Measurements from ENCODE around the gene INF2. TPM values are rescaled to one million over a fixed set of nuclear protein-coding genes. Genes with fewer than 3 reads are reported as not detected.

INF2 gene
- 19.0 TPM for polyA plus RNA-seq (2013, experiment 1 of 2)
- polyA plus RNA-seq (2013, experiment 2 of 2) = 19.6 TPM

DNA sequence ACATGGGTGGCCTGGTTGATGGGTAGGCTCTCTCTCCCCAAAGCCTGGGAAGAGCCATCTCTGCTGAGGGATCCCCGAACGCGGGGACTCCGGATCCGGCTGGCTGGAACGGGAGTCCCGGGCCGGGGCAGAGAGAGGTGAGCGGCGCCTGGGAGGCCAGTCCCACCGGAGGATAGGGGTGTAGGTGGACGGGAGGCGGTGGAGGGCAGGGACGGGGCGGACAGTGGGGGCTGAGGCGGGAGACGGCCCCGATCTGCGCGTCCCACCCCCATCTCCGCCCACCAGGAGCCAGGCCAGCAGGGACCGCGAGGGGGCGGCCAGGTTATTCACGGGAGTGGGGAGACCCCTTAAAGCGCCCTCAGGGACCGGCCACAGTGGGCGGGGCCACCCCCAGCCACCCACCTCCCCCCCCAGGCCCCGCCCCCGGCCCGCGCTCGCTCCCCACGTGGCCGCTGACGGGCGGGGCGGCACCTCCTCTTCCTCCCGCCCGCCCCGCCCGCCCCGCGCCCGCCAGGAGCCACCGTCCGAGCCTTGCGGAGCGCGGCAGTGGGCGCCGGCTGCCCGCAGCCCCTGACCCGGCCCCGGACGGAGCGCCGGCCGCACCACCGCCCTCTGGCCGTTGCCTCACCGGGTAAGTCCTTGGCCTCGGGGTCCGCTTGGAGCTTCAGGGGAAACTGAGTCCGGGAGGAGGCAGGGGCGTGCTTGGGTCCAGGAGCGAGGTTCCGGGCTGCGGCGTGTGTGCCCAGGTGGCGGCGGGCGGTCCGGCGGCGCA lies at the start of gene INF2:
INF2 (plus strand) TSS at position 510 of the 772 bp plus-strand sequence. CDS start 11,748 bp downstream, outside the sequence.
- H3K4me2 ChIP-seq (ENCODE audit: insufficient read depth, low read length, poor library complexity, severe bottlenecking) = peak within 1 kb of the TSS; percentile 91
- H2BK5ac ChIP-seq (ENCODE audit: low read length) = peak within 1 kb of the TSS; percentile 95
- H3K23ac ChIP-seq (ENCODE audit: low read depth, low read length, poor library complexity) = peak within 1 kb of the TSS; percentile 93
- H2BK120ac ChIP-seq (ENCODE audit: low read depth, low read length) = peak within 1 kb of the TSS; percentile 96
- peak within 1 kb of the TSS; percentile 84 for H2BK12ac ChIP-seq (ENCODE audit: low read length)
- peaks cover 35% of the 10 kb centered on the region for H3K79me1 ChIP-seq (ENCODE audit: low read depth, low read length)
- H4K91ac ChIP-seq (ENCODE audit: low read depth, low read length, poor library complexity) = no peak within 1 kb of the TSS
- no peaks in the 10 kb centered on the region for H3K36me3 ChIP-seq (replicated peaks in 1 of 2; ENCODE audit: control insufficient read depth in 2 of 2, insufficient read depth in 2 of 2, low read length in 2 of 2)
- H2AK5ac ChIP-seq (ENCODE audit: low read depth, low read length) = peak within 1 kb of the TSS; percentile 100
- peak within 1 kb of the TSS; percentile 87 to 96 for H3K4me3 ChIP-seq (ENCODE audit: low read length in 2 of 2)
- peak; percentile 54 for DNase-seq (ENCODE audit: low spot score)
- peak within 1 kb of the TSS; percentile 98 for H3K9ac ChIP-seq (ENCODE audit: low read depth, low read length, poor library complexity)
- peak within 1 kb of the TSS; percentile 98 for H3K18ac ChIP-seq (ENCODE audit: low read length)
- peak within 1 kb of the TSS; percentile 40 for H3K27ac ChIP-seq (replicated peaks; ENCODE audit: low read length)
- H2BK15ac ChIP-seq (ENCODE audit: low read length) = peak within 1 kb of the TSS; percentile 98
- peak within 1 kb of the TSS; percentile 91 for H2AFZ ChIP-seq (ENCODE audit: low read length)
- peaks cover 2 to 5% of the 10 kb centered on the region in 2 donors for H3K9me3 ChIP-seq (replicated peaks in 1 of 2; ENCODE audit: control insufficient read depth in 2 of 2, insufficient read depth in 1 of 2, low read depth in 1 of 2, low read length in 2 of 2)
- H3K14ac ChIP-seq (ENCODE audit: low read length) = peak within 1 kb of the TSS; percentile 89
- peak within 1 kb of the TSS; percentile 65 for H4K8ac ChIP-seq (ENCODE audit: low read depth, low read length)
- no CpG with 5 or more reads among the region's 76 CpGs for WGBS, 2 donors (ENCODE audit: extremely low coverage in 2 of 2, insufficient read length in 2 of 2, insufficient replicate concordance in 1 of 2)
- peaks cover 28 to 35% of the 10 kb centered on the region in 2 donors for H3K4me1 ChIP-seq (ENCODE audit: control insufficient read depth in 2 of 2, insufficient read depth in 1 of 2, low read depth in 1 of 2, low read length in 2 of 2)
- peak within 1 kb of the TSS; percentile 76 for H3K4ac ChIP-seq (ENCODE audit: low read length)
- peaks cover 0 to 3% (median 0%) of the 10 kb centered on the region in 3 experiments for H3K27me3 ChIP-seq (ENCODE audit: control insufficient read depth in 3 of 3, insufficient read depth in 3 of 3, low read depth in 1 of 3, low read length in 3 of 3)

DNA sequence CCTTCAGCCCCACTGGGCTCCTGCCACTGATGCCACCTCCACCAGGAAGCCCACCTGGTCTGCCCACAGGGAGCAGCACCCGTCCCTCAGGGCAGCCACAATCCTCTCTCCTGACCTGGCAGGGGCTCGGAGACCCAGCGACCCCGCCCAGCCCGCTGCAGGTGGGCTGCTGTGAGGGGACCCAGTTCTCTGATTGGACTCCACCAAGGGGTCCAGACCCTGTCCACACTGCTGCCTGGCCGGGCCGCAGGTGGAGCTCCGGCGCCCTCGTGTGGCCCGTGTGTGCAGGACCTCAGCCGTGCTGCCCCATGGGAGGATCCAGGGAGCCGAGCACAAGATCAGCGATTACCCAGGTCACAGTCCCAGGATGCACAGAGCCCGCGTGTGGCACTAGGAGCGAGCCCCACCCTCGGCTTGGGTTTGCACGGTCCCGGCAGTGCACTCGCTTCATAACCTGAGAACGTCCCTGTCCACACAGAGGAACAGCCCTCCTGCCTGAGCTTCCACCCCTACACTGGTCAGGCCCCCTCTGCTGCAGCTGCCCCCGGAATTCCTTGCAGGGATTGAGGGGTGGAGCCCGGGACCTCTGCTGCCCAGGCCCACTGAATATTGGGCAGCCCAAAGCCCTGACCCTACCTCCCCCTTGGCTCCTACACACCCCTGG lies 49.4 kb upstream of the INF2 start:
- no peaks in the 10 kb centered on the region for H3K79me1 ChIP-seq (ENCODE audit: low read depth, low read length)
- peaks cover 0 to under 1% of the 10 kb centered on the region in 2 donors for H3K9me3 ChIP-seq (replicated peaks in 1 of 2; ENCODE audit: control insufficient read depth in 2 of 2, insufficient read depth in 1 of 2, low read depth in 1 of 2, low read length in 2 of 2)
- no peak overlapping the region for H4K91ac ChIP-seq (ENCODE audit: low read depth, low read length, poor library complexity)
- H3K23ac ChIP-seq (ENCODE audit: low read depth, low read length, poor library complexity) = peak overlapping the region; percentile 40
- no peak overlapping the region for H4K8ac ChIP-seq (ENCODE audit: low read depth, low read length)
- WGBS, 2 donors (ENCODE audit: extremely low coverage in 2 of 2, insufficient read length in 2 of 2, insufficient replicate concordance in 1 of 2) = no CpG with 5 or more reads among the region's 24 CpGs
- peak overlapping the region; percentile 4 for H3K18ac ChIP-seq (ENCODE audit: low read length)
- H2BK120ac ChIP-seq (ENCODE audit: low read depth, low read length) = peak overlapping the region; percentile 2
- no peak overlapping the region for H3K4ac ChIP-seq (ENCODE audit: low read length)
- H3K4me3 ChIP-seq (ENCODE audit: low read length in 2 of 2) = no peak overlapping the region
- no peak overlapping the region for H3K27ac ChIP-seq (replicated peaks; ENCODE audit: low read length)
- peak; percentile 70 for DNase-seq (ENCODE audit: low spot score)
- H3K14ac ChIP-seq (ENCODE audit: low read length) = no peak overlapping the region
- peaks cover 0 to 8% of the 10 kb centered on the region in 2 donors for H3K4me1 ChIP-seq (ENCODE audit: control insufficient read depth in 2 of 2, insufficient read depth in 1 of 2, low read depth in 1 of 2, low read length in 2 of 2)
- peak overlapping the region; percentile 2 for H2BK15ac ChIP-seq (ENCODE audit: low read length)
- H2BK12ac ChIP-seq (ENCODE audit: low read length) = peak overlapping the region; percentile 31
- H3K36me3 ChIP-seq (replicated peaks in 1 of 2; ENCODE audit: control insufficient read depth in 2 of 2, insufficient read depth in 2 of 2, low read length in 2 of 2) = no peaks in the 10 kb centered on the region
- H3K27me3 ChIP-seq (ENCODE audit: control insufficient read depth in 3 of 3, insufficient read depth in 3 of 3, low read depth in 1 of 3, low read length in 3 of 3) = peaks cover 0 to 35% (median 0%) of the 10 kb centered on the region in 3 experiments
- H2BK5ac ChIP-seq (ENCODE audit: low read length) = no peak overlapping the region
- H3K9ac ChIP-seq (ENCODE audit: low read depth, low read length, poor library complexity) = no peak overlapping the region
- H2AFZ ChIP-seq (ENCODE audit: low read length) = peak overlapping the region; percentile 76
- peak overlapping the region; percentile 90 for H2AK5ac ChIP-seq (ENCODE audit: low read depth, low read length)
- H3K4me2 ChIP-seq (ENCODE audit: insufficient read depth, low read length, poor library complexity, severe bottlenecking) = no peak overlapping the region

- H2AFZ ChIP-seq (ENCODE audit: low read length) = no peak overlapping the region
- peak overlapping the region; percentile 2 for H2BK15ac ChIP-seq (ENCODE audit: low read length)
- no peak overlapping the region for H3K4me2 ChIP-seq (ENCODE audit: insufficient read depth, low read length, poor library complexity, severe bottlenecking)
- no peak overlapping the region for H4K91ac ChIP-seq (ENCODE audit: low read depth, low read length, poor library complexity)
- no peak overlapping the region for H3K9ac ChIP-seq (ENCODE audit: low read depth, low read length, poor library complexity)
- no peak overlapping the region for H4K8ac ChIP-seq (ENCODE audit: low read depth, low read length)
- WGBS, 2 donors (ENCODE audit: extremely low coverage in 2 of 2, insufficient read length in 2 of 2, insufficient replicate concordance in 1 of 2) = no CpG with 5 or more reads among the region's 10 CpGs
- no peak overlapping the region for H3K4ac ChIP-seq (ENCODE audit: low read length)
- H3K36me3 ChIP-seq (replicated peaks in 1 of 2; ENCODE audit: control insufficient read depth in 2 of 2, insufficient read depth in 2 of 2, low read length in 2 of 2) = no peaks in the 10 kb centered on the region
- H2BK120ac ChIP-seq (ENCODE audit: low read depth, low read length) = peak overlapping the region; percentile 2
- H3K14ac ChIP-seq (ENCODE audit: low read length) = no peak overlapping the region
- H3K18ac ChIP-seq (ENCODE audit: low read length) = no peak overlapping the region
- peaks cover 0 to 3% of the 10 kb centered on the region in 2 donors for H3K9me3 ChIP-seq (replicated peaks in 1 of 2; ENCODE audit: control insufficient read depth in 2 of 2, insufficient read depth in 1 of 2, low read depth in 1 of 2, low read length in 2 of 2)
- no peak for DNase-seq (ENCODE audit: low spot score)
- no peak overlapping the region for H3K27ac ChIP-seq (replicated peaks; ENCODE audit: low read length)
- peak overlapping the region; percentile 40 for H3K23ac ChIP-seq (ENCODE audit: low read depth, low read length, poor library complexity)
- no peak overlapping the region for H2BK5ac ChIP-seq (ENCODE audit: low read length)
- H2AK5ac ChIP-seq (ENCODE audit: low read depth, low read length) = peak overlapping the region; percentile 90
- H3K79me1 ChIP-seq (ENCODE audit: low read depth, low read length) = no peaks in the 10 kb centered on the region
- no peak overlapping the region for H3K4me3 ChIP-seq (ENCODE audit: low read length in 2 of 2)
- H3K27me3 ChIP-seq (ENCODE audit: control insufficient read depth in 3 of 3, insufficient read depth in 3 of 3, low read depth in 1 of 3, low read length in 3 of 3) = peaks cover 0 to 32% (median 0%) of the 10 kb centered on the region in 3 experiments
- H2BK12ac ChIP-seq (ENCODE audit: low read length) = no peak overlapping the region
- peaks cover 0 to 8% of the 10 kb centered on the region in 2 donors for H3K4me1 ChIP-seq (ENCODE audit: control insufficient read depth in 2 of 2, insufficient read depth in 1 of 2, low read depth in 1 of 2, low read length in 2 of 2)
Measured at GRCh38 chr14:104640681-104641080, 48.7 kb upstream of the INF2 start.
